K562 (cell line): Measurements from ENCODE around the gene CAV1. TPM values are rescaled to one million over a fixed set of nuclear protein-coding genes. Genes with fewer than 3 reads are reported as not detected.

Source experiments
- ATAC-seq: fragments of 200-7000 bp; cut with Tn5 transposase; 3 replicates; pipeline ENCODE4 v1.9.1; 2020; ENCODE audit warnings: moderate library complexity
- BruUV-seq: library from RNA; stranded (reverse); fragments of 400-500 nt; replicated peaks from 2 replicates; lab custom pipeline; 2021; lab: Mats Ljungman, UMichigan
- CTCF ChIA-PET: fragments of 300-600 bp; formaldehyde crosslinking; extraction: SDS; loops from one replicate; lab custom pipeline; 2021; ENCODE audit warnings: low intra/inter-chr PET ratio; lab: Yijun Ruan, JAX
- POLR2A ChIA-PET: fragments of 300-600, 350-650 bp; sonication (Branson Sonifier 250); formaldehyde crosslinking; extraction: SDS; loops from one replicate; lab custom pipeline; 2021; ENCODE audit warnings: antibody characterized with exemption, inconsistent platforms; lab: Yijun Ruan, JAX
- DNase-seq, 4 experiments: peaks; one replicate each; pipeline versions ENCODE4 v3.0.0 to v3.0.0-alpha.2; 2011 to 2018; ENCODE audit warnings: low spot score in 3 of 4, mixed read lengths in 3 of 4; ENCODE audit errors: extremely low read depth in 1 of 4
- FAIRE-seq: peaks from 2 replicates; lab custom pipeline; 2011; peaks lifted over from hg19 to GRCh38; lab: Jason Lieb, UNC
- H2AFZ ChIP-seq: 2 replicates; pipeline ENCODE4 v1.6.0; 2011; ENCODE audit warnings: low read depth, low read length, control low read depth, inconsistent platforms
- H3K27ac ChIP-seq: fragments of 200-600 bp; 3 replicates; pipeline ENCODE4 v1.8.0; 2011; ENCODE audit warnings: low read depth, mild to moderate bottlenecking, control low read depth, inconsistent platforms, low read length, moderate library complexity, mixed read lengths; ENCODE audit errors: extremely low read depth
- H3K27me3 ChIP-seq, 2 experiments: fragments of 300-600 bp in 1 of 2; 2 replicates in 1 of 2; 3 replicates in 1 of 2; pipeline versions ENCODE4 v1.6.0 to v1.8.0; 2011; ENCODE audit warnings: inconsistent platforms in 2 of 2, low read length in 2 of 2, mild to moderate bottlenecking in 1 of 2, mixed read lengths in 1 of 2, moderate library complexity in 1 of 2; ENCODE audit not compliant: control insufficient read depth in 2 of 2, insufficient read depth in 2 of 2
- H3K36me3 ChIP-seq: fragments of 300-600 bp; 3 replicates; pipeline ENCODE4 v1.8.0; 2011; ENCODE audit warnings: mild to moderate bottlenecking, low read length, inconsistent platforms; ENCODE audit not compliant: control insufficient read depth, insufficient read depth
- H3K4me1 ChIP-seq, 2 experiments: fragments of 200-600 bp in 1 of 2; replicated peaks in 1 of 2; 2 replicates in 1 of 2; 3 replicates in 1 of 2; pipeline versions ENCODE4 v1.5.1 to v1.8.0; 2011; ENCODE audit warnings: inconsistent platforms in 2 of 2, low read length in 2 of 2, mild to moderate bottlenecking in 1 of 2, mixed read lengths in 1 of 2, moderate library complexity in 1 of 2; ENCODE audit not compliant: control insufficient read depth in 2 of 2, insufficient read depth in 2 of 2
- H3K4me2 ChIP-seq: 2 replicates; pipeline ENCODE4 v1.6.1; 2011; ENCODE audit warnings: low read length, control low read depth, inconsistent platforms, mixed read lengths; ENCODE audit not compliant: insufficient read depth
- H3K4me3 ChIP-seq: fragments of 200-600 bp; sonication (generic), shearing (Covaris generic); 2 replicates; pipeline ENCODE4 v1.5.1; 2016; ENCODE audit warnings: control low read depth, inconsistent platforms
- H3K79me2 ChIP-seq: fragments of 200-600 bp; 3 replicates; pipeline ENCODE4 v1.8.0; 2011; ENCODE audit warnings: low read length, inconsistent platforms; ENCODE audit not compliant: control insufficient read depth, insufficient read depth
- H3K9ac ChIP-seq, 2 experiments: 2 replicates each; pipeline versions ENCODE4 v1.6.0 to v1.6.1; 2011; ENCODE audit warnings: low read depth in 2 of 2, low read length in 2 of 2, control low read depth in 1 of 2, inconsistent platforms in 1 of 2, mild to moderate bottlenecking in 1 of 2, mixed read lengths in 1 of 2; ENCODE audit not compliant: insufficient read depth in 1 of 2
- H3K9me1 ChIP-seq: one replicate; pipeline ENCODE4 v1.6.0; 2011; ENCODE audit warnings: inconsistent platforms, mild to moderate bottlenecking, low read length, moderate library complexity; ENCODE audit not compliant: control insufficient read depth, insufficient read depth
- H3K9me3 ChIP-seq: replicated peaks from 2 replicates; pipeline ENCODE4 v1.5.1; 2011; ENCODE audit warnings: low read depth, low read length, inconsistent platforms; ENCODE audit not compliant: control insufficient read depth, insufficient read depth
- H4K20me1 ChIP-seq: replicated peaks from 2 replicates; pipeline ENCODE4 v1.6.1; 2011; ENCODE audit warnings: low read length, inconsistent platforms, mixed read lengths; ENCODE audit not compliant: control insufficient read depth, insufficient read depth
- ELF1 ChIP-seq: fragments of 200-800 bp; sonication (Bioruptor generic); IDR thresholded peaks from 2 replicates; pipeline ENCODE4 v1.6.1; 2016; ENCODE audit warnings: missing genetic modification characterization, missing compliant biosample characterization
- ZNF512 ChIP-seq: IDR thresholded peaks from 2 replicates; pipeline ENCODE4 v1.6.1; 2016; ENCODE audit warnings: missing genetic modification characterization, missing compliant biosample characterization
- in situ Hi-C: fragments of 300-500 bp; cut with MboI; formaldehyde crosslinking; loops from 4 replicates; pipeline ENCODE4 v1.15.0; 2018; ENCODE audit warnings: inconsistent platforms, mixed read lengths
- intact Hi-C: fragments of 100-400 bp; cut with micrococcal nuclease; formaldehyde crosslinking; loops from 2 replicates; pipeline ENCODE4 v1.14.2; 2022
- polyA plus RNA-seq, 8 experiments: library from polyadenylated mRNA; depleted of rRNA in 4 of 8; stranded (reverse) in 5 of 8; unstranded in 3 of 8; fragments of >200 nt; fragmentation: Nextera tagmentation in 2 of 8; fragmentation: Illumina TruSeq in 1 of 8; extraction: Ambion mirVana in 2 of 8; extraction: Trizol in 1 of 8; gene quantifications; 2 replicates each; pipeline versions ENCODE4 v1.2.1 to v1.2.3, GENCODE V29; 2011 to 2014; ENCODE audit warnings: inconsistent platforms in 1 of 8, missing spikeins in 1 of 8
- total RNA-seq, 7 experiments: library from RNA; depleted of rRNA in 6 of 7; stranded (reverse); fragments of >200 nt in 6 of 7; fragmentation: Illumina TruSeq in 2 of 7; extraction: Trizol in 2 of 7; gene quantifications; 2 replicates each; pipeline versions ENCODE4 v1.2.1 to v1.2.3, GENCODE V29; 2011 to 2021; ENCODE audit warnings: low replicate concordance in 1 of 7

CAV1 gene
- total and polyA plus RNA-seq, 9 of the 15 experiments (the other 6 are each of a cell fraction or from before 2014, with no cell fraction given): 0.08 to 1.5 (median 0.63) TPM

GRCh38 chr7:116503835-116504234 is 21.0 kb upstream of the CAV1 start:
- in situ Hi-C loops: loop anchor here (10.0 kb wide), 1 partner anchor 1881 kb away; no protein-coding TSS in a partner anchor
- no peak for ATAC-seq

More at GRCh38 chr7:116503835-116504234, 21.0 kb upstream of the CAV1 start:
- Histone ChIP-seq H3K9ac (peak overlapping the region in 1 of 2 experiments; percentile 33; a peak in 1 of 4 replicates), H3K4me1 (peaks cover 20 to 36% of the 10 kb centered on the region in 2 experiments), H4K20me1 (no peaks in the 10 kb centered on the region), H3K9me1 (no peaks in the 10 kb centered on the region), H3K79me2 (peaks cover 35% of the 10 kb centered on the region), H3K27me3 (no peaks in the 10 kb centered on the region), H2AFZ (no peak overlapping the region), H3K27ac (no peak overlapping the region), H3K36me3 (peaks cover 28% of the 10 kb centered on the region), H3K9me3 (no peaks in the 10 kb centered on the region), H3K4me3 (no peak overlapping the region), H3K4me2 (no peak overlapping the region)
- no TSS peak for BruUV-seq
- ChIA-PET POLR2A (no interaction called here), CTCF (no interaction called here)
- intact Hi-C loops: loop anchor here (5.0 to 10.0 kb wide), 3 partner anchors 37 to 451 kb away; partner anchors contain the start of genes ST7 and TES
- TF ChIP-seq ZNF512 (peak; percentile 95), ELF1 (tag) (no peak)
- no peak for DNase-seq
- no peak for FAIRE-seq
